ENCODE measurements around the gene ITPR2. TPM values are rescaled to one million over a fixed set of nuclear protein-coding genes. Genes with fewer than 3 reads are reported as not detected.

The ITPR2 gene
- total and polyA plus RNA-seq, 2 of the 8 experiments (the other 6 are each of a cell fraction or from before 2014, with no cell fraction given): 4.1 to 48.3 TPM

- no peak overlapping the region; a peak in 1 of 4 replicates for H3K4me2 ChIP-seq (ENCODE audit: insufficient read depth in 1 of 2, low read depth in 2 of 2, low read length in 2 of 2)
- FAIRE-seq (no peak), DNase-seq (ENCODE audit: low read depth in 1 of 2, low spot score in 2 of 2) (no peak)
- peaks cover 2 to 20% (median 11%) of the 10 kb centered on the region in 4 experiments; a peak in 6 of 7 replicates for H3K4me1 ChIP-seq (replicated peaks in 1 of 4; ENCODE audit: control insufficient read depth in 3 of 4, insufficient read depth in 4 of 4, low read length in 3 of 4)
- no peaks in the 10 kb centered on the region for H4K20me1 ChIP-seq (replicated peaks in 1 of 2; ENCODE audit: control insufficient read depth in 1 of 2, insufficient read depth in 2 of 2, low read length in 2 of 2)
- H3K27ac ChIP-seq (ENCODE audit: low read depth, low read length): no peak overlapping the region
- no peak overlapping the region for H3K14ac ChIP-seq (ENCODE audit: insufficient read length)
- ChIA-PET POLR2A (ENCODE audit: partially characterized antibody) (interaction anchor here (0.7 to 1.2 kb wide), 2 partner anchors 15 to 23 kb away, joined by 3 to 4 read pairs; no protein-coding TSS in a partner anchor), CTCF (ENCODE audit: partially characterized antibody) (interaction anchor here (1.3 to 2.7 kb wide), 3 partner anchors 11 to 29 kb away, joined by 4 to 10 read pairs (median 5); no protein-coding TSS in a partner anchor)
- no peaks in the 10 kb centered on the region for H3K27me3 ChIP-seq (replicated peaks in 1 of 4; ENCODE audit: control insufficient read depth in 3 of 4, extremely low read depth in 1 of 4, insufficient read depth in 3 of 4, low read length in 3 of 4)
- peak overlapping the region; percentile 66 for H3K23ac ChIP-seq (ENCODE audit: insufficient read length)
- WGBS, 2 experiments (ENCODE audit: extremely low coverage in 1 of 2, insufficient coverage in 1 of 2, insufficient read length in 1 of 2, insufficient replicate concordance in 2 of 2, low coverage in 1 of 2, low lambda C conversion rate in 2 of 2, missing lambda C conversion rate in 1 of 2): 81% methylated on average over 4 of the region's 4 CpGs; no CpG with 5 or more reads in 1 of the 2 experiments
- no peak overlapping the region for H4K8ac ChIP-seq (ENCODE audit: extremely low read depth, insufficient read depth, low read length)
- no peak overlapping the region for H4K5ac ChIP-seq (ENCODE audit: insufficient read length, low read depth, low read length)
- H2AK5ac ChIP-seq (ENCODE audit: low read depth, low read length): no peak overlapping the region
- H2BK12ac ChIP-seq (ENCODE audit: low read depth, low read length): no peak overlapping the region
- no peak overlapping the region for H2BK5ac ChIP-seq (ENCODE audit: low read depth, low read length)
- H2AFZ ChIP-seq (ENCODE audit: low read length): no peak overlapping the region
- H3K56ac ChIP-seq (replicated peaks; ENCODE audit: insufficient read length, low read depth, low read length): no peak overlapping the region
- no peaks in the 10 kb centered on the region for H3K9me3 ChIP-seq (ENCODE audit: insufficient read depth in 2 of 2, low read depth in 1 of 2, low read length in 1 of 2)
- H2BK15ac ChIP-seq (ENCODE audit: low read length): no peak overlapping the region
- no peak overlapping the region for H2BK20ac ChIP-seq (ENCODE audit: low read length)
- no peak overlapping the region for H3K9ac ChIP-seq (replicated peaks in 1 of 4; ENCODE audit: extremely low read depth in 1 of 4, low read depth in 3 of 4, low read length in 3 of 4)
- H3K4ac ChIP-seq (replicated peaks; ENCODE audit: insufficient read length, low read depth, low read length): no peak overlapping the region
- no peak overlapping the region for H2BK120ac ChIP-seq (replicated peaks; ENCODE audit: low read depth, low read length)
- no peaks in the 10 kb centered on the region for H3K79me1 ChIP-seq (ENCODE audit: low read depth, low read length)
- no peaks in the 10 kb centered on the region; the same call in 1 of the 2 replicates for H3K23me2 ChIP-seq (ENCODE audit: low read depth, low read length)
- H3K79me2 ChIP-seq (ENCODE audit: control insufficient read depth in 1 of 2, insufficient read depth in 2 of 2, low read length in 2 of 2): no peaks in the 10 kb centered on the region
- no peak overlapping the region for H4K91ac ChIP-seq (replicated peaks; ENCODE audit: insufficient read length, low read length)
- no peak overlapping the region for H3K4me3 ChIP-seq (ENCODE audit: extremely low read depth in 1 of 4, insufficient read depth in 2 of 4, low read depth in 3 of 4, low read length in 4 of 4)
- no peaks in the 10 kb centered on the region for H3K36me3 ChIP-seq (ENCODE audit: control insufficient read depth in 2 of 4, insufficient read depth in 4 of 4, low read length in 3 of 4)
- H3K18ac ChIP-seq (ENCODE audit: extremely low read depth, low read length): no peak overlapping the region
- TF ChIP-seq RAD21 (IDR thresholded peaks at IDR 0.05 in 1 of 2, conservative IDR thresholded peaks at IDR 0.05 in 1 of 2; ENCODE audit: low read depth in 2 of 2, low read length in 2 of 2) (no peak), SUZ12 (IDR thresholded peaks at IDR 0.05; ENCODE audit: low read length) (no peak), SRF (IDR thresholded peaks at IDR 0.05; ENCODE audit: low read depth, low read length) (no peak), NRF1 (IDR thresholded peaks at IDR 0.05; ENCODE audit: low read depth, low read length) (no peak), HDAC2 (IDR thresholded peaks at IDR 0.05; ENCODE audit: borderline replicate concordance in 1 of 2, low read depth in 2 of 2, low read length in 2 of 2) (no peak), BACH1 (IDR thresholded peaks at IDR 0.05; ENCODE audit: low read length) (no peak), MAFK (IDR thresholded peaks at IDR 0.05; ENCODE audit: low read depth, low read length) (no peak)
These were observed 319.5 kb downstream of the ITPR2 start for GRCh38 chr12:26513363-26514043.
